ENCODE data around the gene ELMO1.

DNA sequence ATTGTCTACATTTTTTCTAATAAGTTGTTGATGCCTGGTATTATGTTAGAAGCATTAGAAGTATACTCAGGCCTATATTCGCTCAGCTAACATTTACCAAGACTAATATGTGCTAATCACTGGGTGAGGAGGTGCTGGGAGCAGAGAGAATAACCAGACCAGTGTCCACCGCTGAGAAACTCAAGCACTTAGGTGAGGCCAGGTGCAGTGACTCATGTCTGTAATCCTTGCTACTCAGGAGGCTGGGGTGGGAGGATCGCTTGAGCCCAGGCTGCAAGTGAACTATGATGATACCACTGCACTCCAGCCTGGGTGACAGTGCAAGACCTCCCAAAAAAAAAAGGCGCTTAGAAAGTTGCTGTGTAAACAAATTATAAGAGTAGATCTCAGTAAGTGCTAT, 542.2 kb downstream of the ELMO1 start:
- TF ChIP-seq, protein P1, sequence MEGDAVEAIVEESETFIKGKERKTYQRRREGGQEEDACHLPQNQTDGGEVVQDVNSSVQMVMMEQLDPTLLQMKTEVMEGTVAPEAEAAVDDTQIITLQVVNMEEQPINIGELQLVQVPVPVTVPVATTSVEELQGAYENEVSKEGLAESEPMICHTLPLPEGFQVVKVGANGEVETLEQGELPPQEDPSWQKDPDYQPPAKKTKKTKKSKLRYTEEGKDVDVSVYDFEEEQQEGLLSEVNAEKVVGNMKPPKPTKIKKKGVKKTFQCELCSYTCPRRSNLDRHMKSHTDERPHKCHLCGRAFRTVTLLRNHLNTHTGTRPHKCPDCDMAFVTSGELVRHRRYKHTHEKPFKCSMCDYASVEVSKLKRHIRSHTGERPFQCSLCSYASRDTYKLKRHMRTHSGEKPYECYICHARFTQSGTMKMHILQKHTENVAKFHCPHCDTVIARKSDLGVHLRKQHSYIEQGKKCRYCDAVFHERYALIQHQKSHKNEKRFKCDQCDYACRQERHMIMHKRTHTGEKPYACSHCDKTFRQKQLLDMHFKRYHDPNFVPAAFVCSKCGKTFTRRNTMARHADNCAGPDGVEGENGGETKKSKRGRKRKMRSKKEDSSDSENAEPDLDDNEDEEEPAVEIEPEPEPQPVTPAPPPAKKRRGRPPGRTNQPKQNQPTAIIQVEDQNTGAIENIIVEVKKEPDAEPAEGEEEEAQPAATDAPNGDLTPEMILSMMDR (IDR thresholded peaks at IDR 0.05), result no peak
- TF ChIP-seq POLR2A (IDR thresholded peaks at IDR 0.05), result no peak

Measured in adrenal gland (tissue), 5 donors.